Measurements from ENCODE around the gene UACA.
"Not testable (repeated sequence)": the region's sequence is repeated elsewhere in the genome, so short reads cannot be mapped to it uniquely, and the experiment has no call there.

UACA gene

DNA sequence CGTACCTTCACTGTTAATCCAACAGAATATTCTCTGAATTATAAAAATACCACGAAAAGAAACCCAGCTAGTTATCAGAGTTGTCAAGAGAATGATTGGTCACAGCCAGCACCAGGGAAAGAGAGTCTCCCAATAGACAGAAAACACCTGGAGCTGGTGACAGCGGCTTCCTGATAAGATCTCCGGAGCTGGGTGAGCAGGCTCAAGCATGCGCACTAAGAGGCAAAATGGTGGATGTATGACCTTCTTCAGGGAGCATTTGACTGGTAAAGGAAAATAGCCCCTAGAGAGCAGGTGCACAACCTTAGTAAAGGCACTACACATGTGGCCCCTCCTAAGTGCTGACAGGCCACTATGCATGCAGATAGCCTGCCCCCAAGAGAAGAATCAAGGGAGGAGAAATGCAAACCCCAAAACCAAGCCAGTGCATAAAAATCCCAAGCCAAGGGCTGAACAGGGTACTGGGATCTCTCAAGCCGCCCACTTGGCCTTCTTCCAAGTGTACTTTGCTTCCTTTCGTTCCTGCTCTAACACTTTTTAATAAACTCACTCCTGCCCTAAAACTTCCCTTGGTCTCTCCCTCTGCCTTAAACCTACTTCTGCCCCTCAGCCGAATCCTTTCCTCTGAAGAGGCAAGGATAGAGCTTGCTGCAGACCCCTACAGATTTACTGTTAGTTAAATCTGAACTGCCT, 93.2 kb downstream of the UACA start:
- no peak for DNase-seq (ENCODE audit: low read depth in 2 of 2)

- DNase-seq (ENCODE audit: low read depth in 2 of 2): no peak
These were observed 94.3 kb downstream of the UACA start for GRCh38 chr15:70669006-70669602.

GRCh38 chr15:70665599-70665998, 97.8 kb downstream of the UACA start:
- DNase-seq (ENCODE audit: low read depth in 2 of 2): no peak

GRCh38 chr15:70664494-70664893, 98.9 kb downstream of the UACA start:
- no peak for DNase-seq (ENCODE audit: low read depth in 2 of 2)

GRCh38 chr15:70663069-70663468, 100.3 kb downstream of the UACA start:
- DNase-seq (ENCODE audit: low read depth in 2 of 2): not testable (repeated sequence)

- DNase-seq (ENCODE audit: low read depth in 2 of 2): no peak
These were observed 103.7 kb downstream of the UACA start for GRCh38 chr15:70659662-70660061.

- no peak for DNase-seq (ENCODE audit: low read depth in 2 of 2)
These were observed 104.7 kb downstream of the UACA start for GRCh38 chr15:70658641-70659040.

DNA sequence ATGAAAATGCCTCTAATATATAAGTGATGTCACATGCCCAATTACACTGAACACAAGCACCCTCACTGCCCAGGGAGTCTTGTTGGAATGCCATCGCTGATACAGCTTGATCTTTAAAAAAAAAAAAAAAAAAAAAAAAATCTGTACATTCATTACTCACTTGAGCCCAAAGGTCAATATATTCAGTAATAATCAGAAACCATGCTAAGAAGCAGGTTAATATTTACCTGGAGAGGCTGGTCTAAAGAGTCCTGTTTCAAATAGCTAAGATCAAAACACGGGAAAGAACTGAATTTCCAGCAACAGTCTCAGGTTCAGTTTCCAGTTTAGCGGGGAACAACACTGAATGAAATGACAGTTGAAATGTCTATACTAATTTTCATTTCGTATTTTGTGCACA, 109.9 kb downstream of the UACA start:
- DNase-seq (ENCODE audit: low read depth in 2 of 2): no peak

GRCh38 chr15:70652341-70652740, 111.0 kb downstream of the UACA start:
- no peak for DNase-seq (ENCODE audit: low read depth in 2 of 2)

DNA sequence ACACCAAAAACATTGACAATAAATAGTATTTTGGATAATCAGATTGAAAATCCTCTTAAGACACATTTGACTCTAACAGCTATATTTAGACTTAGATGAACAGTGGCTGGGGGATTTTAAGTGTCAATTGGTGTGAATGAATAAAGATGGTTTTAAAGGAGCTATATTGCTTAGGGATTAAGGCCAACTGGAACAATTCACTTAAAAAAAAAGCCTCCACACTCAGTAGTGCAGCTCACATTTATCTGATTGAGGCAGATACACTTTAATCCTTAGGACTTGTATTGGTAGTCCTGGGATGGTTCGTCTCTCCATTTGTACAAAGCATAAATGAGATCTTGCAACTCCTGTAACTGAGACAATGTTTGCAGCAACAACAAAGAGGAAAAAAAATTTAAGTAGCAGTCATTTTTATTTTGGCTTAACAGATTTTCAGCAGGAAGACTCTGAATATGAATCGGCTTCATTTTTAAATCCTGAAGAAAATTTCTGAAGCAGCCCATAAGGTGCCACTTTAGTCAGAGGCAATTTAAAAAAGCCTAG, 112.0 kb downstream of the UACA start:
- no peak for DNase-seq (ENCODE audit: low read depth in 2 of 2)

DNA sequence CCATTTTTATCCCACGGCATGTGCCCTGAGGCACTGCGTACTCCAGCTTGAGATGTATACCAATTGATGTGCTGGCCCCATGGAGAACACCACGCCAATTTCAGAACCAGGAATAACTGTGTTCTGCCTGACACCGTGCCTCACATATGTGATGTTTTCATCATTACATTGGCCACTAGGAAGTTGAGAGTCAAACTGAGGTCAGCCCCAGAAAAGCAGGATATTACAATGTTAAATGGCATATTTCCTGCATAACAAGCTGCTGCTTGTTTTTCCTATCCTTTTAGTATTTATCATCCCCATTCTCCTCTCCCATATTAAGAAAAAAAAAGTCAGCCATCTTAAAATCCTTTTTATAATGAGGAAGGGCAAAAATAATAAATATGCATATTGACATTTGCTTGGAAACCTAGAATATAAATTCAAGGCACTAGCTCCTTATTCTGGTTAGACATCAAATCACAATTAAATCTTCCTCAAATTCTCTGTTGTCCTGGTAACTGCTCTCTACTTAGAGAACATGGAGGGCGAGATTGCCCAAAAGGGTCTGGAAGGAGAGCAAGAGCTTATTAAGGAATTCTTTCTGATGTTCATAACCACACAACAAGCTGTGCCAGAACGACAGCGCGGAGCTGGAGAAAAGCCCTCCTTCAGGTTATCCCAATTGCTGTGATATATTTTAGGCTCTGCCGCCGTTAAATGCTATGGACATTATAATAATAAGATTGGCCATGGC, 112.6 kb downstream of the UACA start:
- DNase-seq (ENCODE audit: low read depth in 2 of 2): no peak

DNA sequence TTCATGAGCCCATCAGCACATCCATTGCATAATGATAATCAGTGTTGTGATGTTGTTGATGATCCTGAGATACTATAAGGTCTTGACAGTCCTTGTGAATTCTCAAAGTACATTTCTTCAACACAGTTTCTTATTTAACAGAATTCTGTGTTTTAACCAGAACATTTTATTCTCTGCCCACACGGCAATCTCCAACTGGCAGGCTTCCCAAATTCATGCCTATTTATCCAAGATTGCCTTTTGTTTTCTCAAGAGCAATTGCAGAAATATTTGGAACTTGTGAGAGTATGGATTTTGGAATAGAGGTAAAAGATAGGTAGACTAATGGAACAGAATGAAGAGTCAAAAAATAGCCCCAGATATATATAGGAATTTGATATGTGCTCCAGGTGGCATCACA, 116.0 kb downstream of the UACA start:
- no peak for DNase-seq (ENCODE audit: low read depth in 2 of 2)

DNA sequence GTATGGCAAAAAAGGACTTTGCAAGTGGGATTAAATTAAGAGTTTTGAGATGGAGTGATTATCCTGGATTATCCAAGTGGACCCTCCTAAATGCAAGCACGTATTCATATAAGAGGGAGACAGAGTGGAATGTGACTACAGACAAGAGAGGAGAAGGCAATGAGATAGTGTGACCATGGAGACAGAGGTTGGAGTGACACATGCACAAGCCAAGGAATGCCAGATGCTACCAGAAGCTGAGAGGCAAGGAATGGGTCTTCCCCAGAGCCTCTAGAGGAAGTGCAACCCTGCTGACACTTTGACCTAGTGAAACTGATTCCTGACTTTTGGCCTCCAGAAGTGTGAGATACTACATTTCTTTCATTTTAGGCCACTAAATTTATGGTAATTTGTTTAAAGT, 117.2 kb downstream of the UACA start:
- DNase-seq (ENCODE audit: low read depth in 2 of 2): no peak

DNA sequence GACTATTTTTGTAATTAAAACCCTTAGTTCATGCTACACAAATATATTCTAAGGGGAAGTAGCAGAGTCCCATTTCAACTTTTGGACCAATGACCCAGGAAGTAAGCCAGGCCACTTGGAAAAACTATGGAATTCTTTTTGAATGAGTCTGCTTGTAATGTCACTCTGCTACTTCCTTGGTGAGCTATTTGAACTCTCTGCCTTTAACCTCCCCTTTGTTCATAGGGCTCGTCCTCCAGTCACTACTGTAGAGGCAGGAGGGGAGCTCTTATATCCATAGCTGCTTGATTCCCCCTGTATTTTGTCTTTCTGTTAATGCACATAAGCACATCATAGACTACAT, 119.6 kb downstream of the UACA start:
- DNase-seq (ENCODE audit: low read depth in 2 of 2): no peak

- DNase-seq (ENCODE audit: low read depth in 2 of 2): no peak
These were observed 120.1 kb downstream of the UACA start for GRCh38 chr15:70643106-70643782.

DNA sequence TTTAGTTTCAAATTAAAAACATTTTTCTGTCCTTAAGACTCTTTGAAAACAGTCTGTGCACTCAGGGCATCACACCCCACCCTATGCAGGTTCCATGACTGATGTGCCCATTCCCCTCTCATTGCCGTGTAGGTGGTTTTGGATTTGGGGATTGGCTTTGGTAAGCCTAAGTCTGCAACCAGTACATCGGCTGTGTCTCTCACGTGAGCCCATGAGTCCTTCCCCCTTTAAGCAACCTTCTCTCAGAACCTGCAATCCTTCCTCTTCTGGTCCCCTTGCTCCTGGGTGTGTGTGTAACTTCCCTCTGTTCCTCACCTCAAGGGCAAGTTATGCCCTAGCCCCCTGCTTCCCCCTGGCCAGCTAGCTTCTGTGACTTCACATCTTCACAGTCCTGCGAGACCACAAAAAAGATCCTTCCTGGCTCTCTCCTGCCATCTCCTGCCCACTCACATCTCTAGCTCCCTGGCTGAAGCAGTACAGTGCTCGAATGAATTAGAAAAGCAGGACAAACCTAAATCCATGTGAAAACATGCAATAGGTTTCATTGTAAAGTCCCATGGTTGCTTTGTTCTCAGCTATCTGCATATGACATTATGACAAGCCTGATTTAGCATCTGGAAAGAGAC, 126.7 kb downstream of the UACA start:
- no peak for DNase-seq (ENCODE audit: low read depth in 2 of 2)

- no peak for DNase-seq (ENCODE audit: low read depth in 2 of 2)
These were observed 127.5 kb downstream of the UACA start for GRCh38 chr15:70635895-70636294.

DNA sequence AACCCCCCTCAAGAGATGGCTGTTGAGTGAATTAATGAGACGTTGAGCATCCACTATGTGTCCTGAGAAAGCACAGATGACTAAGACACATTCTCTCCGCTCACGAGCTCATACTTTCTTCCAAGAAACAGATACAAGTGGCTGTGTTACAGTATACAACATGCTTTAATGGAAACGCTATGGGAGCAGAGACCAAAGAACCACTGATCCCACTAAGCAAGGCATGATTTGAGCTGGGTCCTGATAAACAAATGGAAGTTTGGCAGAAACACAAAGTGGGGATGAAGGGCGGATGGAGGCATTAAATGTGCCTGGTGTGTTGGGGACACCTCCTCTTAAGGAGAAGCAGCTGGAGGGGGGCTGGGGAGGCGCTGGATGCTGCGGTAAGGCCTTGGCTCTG, 129.4 kb downstream of the UACA start:
- DNase-seq (ENCODE audit: low read depth in 2 of 2): no peak

- DNase-seq (ENCODE audit: low read depth in 2 of 2): no peak
These were observed 130.1 kb downstream of the UACA start for GRCh38 chr15:70633103-70633831.

DNA sequence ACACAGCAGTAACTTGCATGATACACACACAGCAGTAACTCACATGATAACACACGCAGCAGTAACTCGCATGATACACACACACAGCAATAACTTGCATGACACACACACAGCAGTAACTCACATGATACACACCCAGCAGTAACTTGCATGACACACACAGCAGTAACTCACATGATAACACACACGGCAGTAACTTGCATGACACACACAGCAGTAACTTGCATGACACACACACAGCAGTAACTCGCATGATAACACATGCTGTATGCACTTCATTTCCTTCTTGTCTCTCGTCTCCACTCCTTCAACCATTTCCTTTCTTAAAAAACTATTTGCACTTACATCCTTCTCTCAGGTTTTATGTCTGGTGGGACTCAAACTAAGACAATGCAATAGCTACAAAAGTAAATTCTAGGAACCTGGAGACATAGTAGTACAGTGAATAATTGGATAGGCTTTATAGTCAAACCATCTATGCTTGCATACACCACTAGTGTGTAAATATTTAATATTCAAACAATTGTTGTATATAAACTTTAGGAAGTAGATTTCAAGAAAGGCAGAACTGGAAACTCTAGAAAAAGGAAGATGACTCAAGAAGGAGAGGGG, 130.8 kb downstream of the UACA start:
- no peak for DNase-seq (ENCODE audit: low read depth in 2 of 2)

- no peak for DNase-seq (ENCODE audit: low read depth in 2 of 2)
These were observed 131.3 kb downstream of the UACA start for GRCh38 chr15:70632079-70632478.

Data from stimulated activated CD8-positive, alpha-beta memory T cell treated with anti-CD3 and anti-CD28 coated beads, Interleukin-15, amount 100 ng/mL, for 48 hours (primary cell).